H4 (cell line): ENCODE data around the gene ANKRD44. TPM values are rescaled to one million over a fixed set of nuclear protein-coding genes. Genes with fewer than 3 reads are reported as not detected.
A peak's percentile ranks its signal among the peaks of the same experiment; 100 is the strongest.

Experiments
- DNase-seq: peaks from one replicate; pipeline ENCODE4 v3.0.0-alpha.2; 2015; ENCODE audit warnings: low spot score
- total RNA-seq: library from RNA; depleted of rRNA; stranded (reverse); fragments of >200 nt; shearing (Covaris generic); gene quantifications from 2 replicates; pipeline ENCODE4 v1.2.3, GENCODE V29; 2014

ANKRD44 gene
- total RNA-seq, 1 experiment from 2014 or later, result 4.0 TPM

DNA sequence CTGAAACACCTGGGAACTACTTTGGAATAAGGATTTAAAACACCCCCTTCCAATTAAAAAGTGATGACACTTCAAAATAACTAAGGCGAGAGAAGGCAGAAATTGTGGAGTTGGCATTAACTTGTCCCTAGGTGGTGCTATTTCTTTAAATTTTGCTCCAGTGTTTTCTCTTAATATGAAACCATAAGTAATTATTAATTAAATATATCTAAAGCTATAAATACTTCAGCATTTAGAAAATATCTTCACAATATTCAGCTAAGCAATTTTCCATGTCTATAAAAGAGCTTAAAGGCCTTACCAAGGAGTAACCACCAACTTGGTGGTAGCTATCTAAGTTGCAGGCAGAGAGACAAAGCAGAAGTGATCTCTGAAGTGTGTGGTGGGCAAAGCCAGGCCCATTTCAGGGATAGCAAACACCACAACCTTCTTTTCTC, 197.3 kb downstream of the ANKRD44 start:
- no peak for DNase-seq

DNA sequence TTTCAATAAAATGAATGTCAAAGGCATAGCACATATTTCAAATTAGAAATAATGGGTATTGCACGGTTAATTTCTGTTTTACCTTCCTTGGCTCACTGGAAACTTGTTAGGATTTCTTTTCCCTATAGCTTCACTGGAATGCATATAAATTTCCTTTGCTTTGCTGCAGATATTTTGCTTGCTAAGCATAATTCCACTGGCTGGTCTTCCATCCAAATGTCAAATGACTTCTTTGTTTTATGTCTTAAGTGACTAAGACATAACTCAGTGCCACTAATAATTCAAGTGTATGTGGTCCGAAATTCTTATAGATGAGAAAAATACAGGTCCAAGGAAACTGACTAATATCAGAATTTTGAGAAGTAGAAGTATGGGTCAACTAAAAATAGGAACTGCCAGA, 201.3 kb downstream of the ANKRD44 start:
- no peak for DNase-seq

DNA sequence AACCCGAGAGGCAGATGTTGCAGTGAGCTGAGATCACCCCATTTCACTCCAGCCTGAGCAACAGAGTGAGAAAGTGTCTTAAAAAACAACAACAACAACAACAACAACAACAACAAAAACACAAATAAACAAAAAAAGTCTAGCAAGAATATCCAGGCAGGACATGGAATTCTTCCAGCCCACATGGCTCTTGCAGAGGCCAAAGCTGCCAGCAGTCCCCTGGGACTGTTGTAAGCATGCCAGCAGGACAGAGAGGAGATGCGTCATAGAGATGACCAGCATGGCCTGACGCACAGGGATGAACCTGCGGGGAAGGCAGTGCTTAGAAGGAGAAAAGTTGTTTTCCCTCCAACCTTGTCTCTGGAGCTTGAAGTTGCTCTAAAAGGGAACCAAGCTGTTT, 201.8 kb downstream of the ANKRD44 start:
- DNase-seq, result peak; percentile 48

DNA sequence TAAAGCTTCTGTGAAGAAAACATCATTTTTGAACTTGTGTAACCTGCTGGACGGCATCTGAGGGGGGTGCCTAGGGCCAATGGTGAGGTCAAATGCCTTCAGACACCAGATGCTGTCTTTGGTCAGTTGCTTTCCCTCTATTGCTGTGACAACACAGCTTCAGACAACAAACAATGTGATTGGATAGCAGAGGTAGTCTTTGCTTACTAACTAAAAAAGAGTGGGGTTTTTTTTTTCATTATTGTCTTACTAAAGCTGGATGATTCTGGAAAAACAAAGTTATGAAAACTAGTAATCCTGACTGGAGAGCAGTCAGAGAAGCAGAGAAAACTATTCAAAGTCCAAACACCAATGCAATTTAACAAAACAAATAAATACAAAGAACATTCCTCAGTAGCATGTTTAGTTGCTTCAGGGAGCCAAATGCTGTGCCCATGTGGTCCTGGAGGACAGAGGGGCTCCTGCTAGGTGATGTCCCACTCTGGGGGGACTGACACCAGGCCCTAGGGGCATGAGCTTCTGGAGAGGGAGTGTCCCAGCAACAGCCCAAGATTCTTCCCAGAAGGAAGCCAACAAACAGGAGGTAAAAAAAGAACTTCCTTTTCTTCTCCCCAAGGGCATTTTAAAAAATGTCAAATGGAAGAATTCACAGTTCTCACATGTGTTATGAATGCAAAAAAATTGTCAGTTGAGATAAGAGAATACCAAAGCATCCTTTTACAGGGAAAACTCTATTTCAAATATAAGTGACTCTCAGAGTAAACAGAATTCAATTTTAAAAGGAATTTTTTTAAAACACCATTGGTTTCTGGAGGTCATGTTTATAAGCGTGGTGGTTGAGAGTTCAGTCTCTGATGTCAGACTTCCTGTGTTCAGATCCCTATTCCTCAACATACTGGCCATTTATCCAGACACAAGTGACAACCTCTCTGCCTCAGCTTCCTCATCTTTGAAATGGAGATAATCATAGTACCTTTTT, 203.0 kb downstream of the ANKRD44 start:
- DNase-seq, result no peak

DNA sequence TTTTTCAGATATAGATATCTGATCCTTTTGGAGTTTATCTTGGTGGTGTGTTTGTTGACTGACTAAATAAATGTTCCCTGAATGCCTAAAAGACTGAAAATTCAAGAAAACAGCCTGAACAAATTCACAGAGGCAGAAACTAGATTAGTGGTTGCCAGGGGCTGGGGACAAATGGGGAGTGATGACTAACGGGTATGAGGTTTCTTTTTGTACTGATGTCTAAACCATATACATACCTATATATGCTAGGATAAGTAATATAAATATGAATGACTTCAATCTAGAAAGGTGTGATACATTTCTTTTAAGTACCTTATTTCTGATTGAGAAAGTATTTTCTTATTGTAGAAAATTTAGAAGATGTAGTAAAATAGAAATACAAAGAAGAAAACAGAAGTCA, 207.2 kb downstream of the ANKRD44 start:
- no peak for DNase-seq

DNA sequence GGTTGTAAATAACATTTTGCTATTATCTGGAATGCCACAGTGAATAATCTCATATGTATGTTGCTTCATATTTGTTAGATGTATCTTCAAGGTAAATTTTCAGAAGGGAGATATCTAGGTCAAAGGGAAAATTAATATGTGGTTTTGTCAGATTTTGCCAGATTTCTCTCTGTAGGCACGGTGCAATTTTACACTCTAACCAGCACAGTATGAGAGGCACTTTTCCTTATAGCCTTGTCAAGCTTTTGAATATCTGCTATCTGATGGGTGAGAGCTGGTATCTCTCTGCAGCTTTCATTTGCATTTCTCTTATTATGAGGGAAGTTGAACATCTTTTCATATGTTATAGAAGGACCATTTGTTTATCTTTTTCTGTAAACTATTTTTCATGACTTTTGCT, 208.3 kb downstream of the ANKRD44 start:
- DNase-seq, result no peak

DNA sequence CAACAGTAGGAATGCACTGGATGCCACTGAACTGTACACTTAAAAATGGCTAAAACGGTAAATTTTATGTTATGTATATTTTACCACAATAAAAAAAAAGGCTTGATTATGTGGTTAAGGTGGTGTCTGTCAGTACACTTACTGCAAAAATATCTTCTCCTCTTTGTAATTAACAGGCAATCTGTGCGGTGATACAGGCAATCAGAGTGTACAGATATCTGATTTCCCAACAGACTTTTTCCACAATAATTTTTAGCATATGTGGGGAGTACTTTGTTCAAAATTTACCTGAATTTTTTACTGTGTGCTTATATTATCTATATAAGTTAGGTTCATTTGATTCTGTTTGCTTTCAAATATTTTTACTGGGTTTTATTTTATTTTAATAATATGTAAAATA, 209.1 kb downstream of the ANKRD44 start:
- no peak for DNase-seq

DNA sequence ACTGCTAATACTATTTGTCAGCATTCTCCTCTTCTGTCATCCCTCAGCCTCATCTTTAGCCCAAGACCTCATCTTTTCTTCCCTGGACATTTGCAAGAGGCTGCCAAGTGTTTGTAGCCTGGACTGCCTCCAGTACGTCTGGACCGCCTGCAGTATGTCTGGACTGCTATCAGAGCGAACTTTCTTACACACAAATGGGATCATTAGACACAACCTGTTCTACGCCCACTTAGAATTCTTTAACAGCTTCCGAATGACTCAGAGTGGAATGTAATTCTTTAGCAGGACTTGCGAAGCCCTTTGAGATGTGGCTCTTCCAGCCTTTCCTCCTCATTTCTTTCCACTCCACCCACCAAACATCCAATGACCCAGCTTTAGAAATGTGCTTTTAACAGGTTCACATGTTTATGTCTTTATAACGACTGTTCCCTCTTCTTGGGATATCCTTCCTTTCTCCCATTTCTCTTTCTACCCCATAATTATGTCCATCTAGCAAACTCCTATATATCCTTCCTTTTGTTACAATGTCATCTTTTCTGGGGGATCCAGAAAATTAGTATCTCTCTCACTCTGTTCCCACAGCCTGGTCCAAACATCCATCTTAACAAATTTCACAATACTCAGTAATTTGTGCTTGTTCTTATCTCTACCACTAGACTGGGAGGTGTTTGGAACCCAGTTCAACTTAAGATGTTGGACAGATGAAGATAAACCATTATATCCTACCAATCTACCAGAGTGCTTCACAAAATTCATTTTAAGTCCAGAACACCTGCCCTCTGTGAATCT, 212.8 kb downstream of the ANKRD44 start:
- DNase-seq, result no peak

DNA sequence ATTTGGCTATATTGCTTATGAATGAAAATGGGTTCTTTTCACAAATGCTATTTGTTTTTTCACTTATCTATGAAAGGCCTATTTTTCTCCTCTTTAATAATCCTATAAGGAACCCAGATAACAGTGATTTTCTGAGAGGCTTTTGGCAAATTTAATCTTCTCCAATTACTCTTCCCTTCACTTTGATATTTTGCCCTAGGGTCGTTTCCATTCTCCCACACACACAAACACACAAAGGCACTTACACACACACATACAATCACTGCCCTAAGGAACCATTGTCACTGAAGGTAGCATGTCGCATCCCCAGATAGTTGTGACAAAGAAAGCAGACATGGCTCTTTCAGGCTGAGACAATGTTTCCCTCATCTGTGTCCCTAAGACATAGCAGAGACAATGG, 213.9 kb downstream of the ANKRD44 start:
- DNase-seq, result no peak

DNA sequence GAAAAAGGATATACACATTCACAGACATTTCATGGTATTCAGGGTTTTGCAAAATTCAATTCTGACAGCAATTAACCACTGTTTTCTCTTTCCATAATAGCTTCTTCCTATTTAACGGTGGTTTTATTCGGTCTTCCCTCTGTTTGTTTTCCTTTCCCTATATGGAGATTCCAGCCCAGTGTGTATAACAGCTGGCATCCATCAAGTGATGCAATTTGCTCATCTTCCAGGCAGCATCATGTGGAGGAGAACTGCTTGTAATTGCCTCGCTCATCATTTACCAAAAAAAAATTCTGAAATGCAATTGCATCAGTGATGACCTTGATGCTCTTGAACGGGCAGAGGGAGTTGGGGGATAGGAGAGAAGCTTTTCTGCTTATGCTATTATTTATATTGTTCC, 218.1 kb downstream of the ANKRD44 start:
- DNase-seq, result no peak

DNA sequence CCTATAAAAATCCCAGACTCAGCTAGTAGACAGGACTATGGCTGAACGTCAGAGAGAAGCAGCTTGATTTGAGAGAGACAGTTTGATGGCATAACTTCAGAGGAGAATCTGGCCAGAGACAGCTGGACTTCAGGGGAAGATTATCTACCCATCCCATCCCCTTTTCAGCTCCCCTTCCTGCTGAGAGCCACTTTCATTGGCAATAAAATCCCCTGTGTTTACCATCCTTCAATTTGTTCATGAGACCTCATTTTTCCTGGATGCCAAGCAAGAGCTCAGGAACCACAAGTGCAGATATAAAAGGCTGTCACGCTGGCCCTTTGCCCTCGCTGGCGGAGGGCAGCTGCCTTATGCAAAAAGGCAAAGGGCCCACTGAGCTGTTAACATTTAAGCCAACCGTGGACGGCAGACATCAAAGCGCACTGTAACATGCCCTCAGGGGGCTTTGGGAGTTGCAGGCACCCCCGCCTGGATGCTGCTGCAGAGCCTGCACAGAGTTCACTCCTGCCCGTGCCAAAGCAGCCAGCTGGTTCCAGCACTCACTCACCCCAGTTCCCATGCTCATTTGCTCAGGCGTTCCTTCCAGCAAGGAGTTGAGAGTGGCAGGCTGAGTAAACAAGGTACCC, 219.7 kb downstream of the ANKRD44 start:
- DNase-seq, result no peak

DNA sequence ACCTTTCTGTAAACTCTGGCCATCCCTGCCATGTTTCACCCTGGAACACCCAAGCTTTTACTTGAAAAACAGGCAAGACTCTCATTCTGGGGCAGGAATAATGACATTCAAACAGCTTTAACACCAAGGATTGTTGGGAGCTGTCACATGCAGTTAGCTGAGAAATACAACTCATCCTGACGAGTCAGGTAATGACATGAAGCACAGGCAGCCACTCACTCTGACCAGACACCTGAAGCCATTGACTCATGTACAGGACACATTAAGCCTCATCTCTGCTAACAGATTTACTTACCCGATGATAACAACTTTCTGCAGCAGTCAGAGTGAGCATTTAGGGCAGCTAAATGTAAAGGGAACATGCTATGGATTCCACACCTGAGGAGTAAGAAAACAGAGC, 220.9 kb downstream of the ANKRD44 start:
- no peak for DNase-seq

DNA sequence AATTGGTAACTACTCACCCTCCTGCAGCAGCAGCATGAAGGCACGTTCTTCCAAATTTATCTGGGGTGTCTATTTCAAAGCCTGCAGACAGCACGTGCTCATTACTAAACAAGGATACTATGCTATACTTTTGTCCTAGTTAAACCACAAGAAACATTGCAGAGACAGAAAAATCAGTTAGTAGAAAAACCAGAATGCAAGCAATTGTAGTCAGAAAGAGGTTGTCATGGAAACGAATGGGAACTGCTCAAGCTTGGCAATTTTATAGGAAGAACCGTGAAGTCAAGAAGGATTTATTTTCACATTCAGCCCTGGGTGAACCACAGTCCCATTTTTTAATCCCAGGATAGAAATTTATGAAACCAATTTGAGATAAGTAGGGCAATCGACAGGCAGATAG, 221.9 kb downstream of the ANKRD44 start:
- DNase-seq, result no peak

DNA sequence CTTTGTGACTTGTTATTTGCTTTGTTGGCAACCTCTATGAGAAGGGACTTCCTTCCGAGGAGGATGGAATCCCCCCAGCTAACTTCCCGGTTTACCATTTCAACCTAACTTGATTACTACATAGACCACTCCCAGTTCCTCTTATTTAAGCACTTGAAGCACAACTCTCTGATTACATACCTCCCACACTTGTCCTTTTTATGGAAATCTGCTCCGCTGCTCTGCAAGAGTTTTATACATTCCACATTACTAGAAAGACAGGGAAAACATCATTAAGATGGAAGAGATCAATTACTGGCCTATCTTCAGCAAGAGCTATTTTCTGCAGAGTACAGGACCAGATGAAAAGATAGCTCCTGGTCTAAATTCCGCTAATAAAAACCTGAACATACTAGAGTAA, 224.1 kb downstream of the ANKRD44 start:
- DNase-seq, result no peak

DNA sequence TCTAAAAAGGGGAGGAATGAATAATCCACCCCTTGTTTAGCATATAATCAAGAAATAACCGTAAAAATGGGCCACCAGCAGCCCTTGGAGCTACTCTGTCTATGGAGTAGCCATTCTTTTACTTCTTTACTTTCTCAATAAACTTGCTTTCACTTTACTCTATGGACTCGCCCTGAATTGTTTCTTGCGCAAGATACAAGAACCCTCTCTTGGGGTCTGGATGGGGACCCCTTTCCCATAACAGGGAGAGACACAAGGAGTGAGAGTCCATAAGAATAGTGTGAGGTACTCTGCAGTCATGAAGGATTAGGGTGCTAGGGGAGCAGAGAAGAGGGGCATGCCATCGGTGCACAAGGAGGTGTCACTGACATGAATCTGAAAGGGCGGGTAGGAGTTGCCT, 224.9 kb downstream of the ANKRD44 start:
- no peak for DNase-seq

DNA sequence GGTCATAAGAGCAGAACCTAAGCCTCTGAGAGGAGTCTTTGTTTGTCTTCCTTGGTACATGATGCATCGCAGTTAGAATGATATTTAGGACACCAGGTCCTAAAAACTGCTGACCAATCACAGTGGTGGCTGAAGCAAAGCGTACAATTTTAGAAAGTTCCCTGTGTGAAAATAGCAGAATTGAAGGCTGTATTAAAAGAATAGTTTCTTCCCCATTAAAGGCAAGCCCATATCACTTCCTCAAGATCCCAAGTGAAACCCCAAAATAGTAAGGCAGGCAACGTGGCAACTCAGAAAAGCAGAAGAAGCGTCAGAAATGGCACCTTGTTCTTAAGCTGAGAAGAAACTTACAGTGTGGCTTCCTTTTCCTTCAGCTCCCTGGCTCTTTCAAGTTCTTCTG, 229.3 kb downstream of the ANKRD44 start:
- DNase-seq, result no peak

DNA sequence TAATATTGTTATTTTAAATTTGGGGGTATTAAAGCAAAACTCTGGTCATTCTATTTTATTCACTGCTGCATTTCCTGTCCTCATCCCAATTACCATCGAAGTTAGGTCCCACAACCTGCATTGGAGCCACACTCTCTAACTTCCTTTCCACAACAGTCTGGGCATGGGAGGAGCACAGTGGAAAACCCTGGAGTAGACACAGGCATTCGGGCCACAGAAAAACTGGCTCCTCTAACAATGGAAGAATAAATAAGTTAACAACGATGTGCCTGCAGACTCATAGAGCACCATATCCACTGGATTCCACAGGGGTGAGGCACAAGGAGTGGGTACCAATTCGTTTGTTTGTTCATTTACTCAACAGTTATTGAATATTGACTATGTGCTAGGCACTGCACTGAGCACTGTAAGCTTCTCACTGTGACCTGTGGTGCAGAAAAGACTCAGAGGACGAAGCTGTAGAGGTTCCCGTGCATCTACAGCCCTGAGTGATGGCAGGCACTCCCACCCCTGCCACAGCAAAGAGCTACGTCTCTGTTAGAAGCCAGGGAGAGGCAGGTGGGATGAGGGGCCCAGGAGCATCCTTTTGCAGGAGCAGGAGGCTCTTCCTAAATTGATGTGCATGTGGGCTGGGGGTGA, 229.9 kb downstream of the ANKRD44 start:
- DNase-seq, result no peak

DNA sequence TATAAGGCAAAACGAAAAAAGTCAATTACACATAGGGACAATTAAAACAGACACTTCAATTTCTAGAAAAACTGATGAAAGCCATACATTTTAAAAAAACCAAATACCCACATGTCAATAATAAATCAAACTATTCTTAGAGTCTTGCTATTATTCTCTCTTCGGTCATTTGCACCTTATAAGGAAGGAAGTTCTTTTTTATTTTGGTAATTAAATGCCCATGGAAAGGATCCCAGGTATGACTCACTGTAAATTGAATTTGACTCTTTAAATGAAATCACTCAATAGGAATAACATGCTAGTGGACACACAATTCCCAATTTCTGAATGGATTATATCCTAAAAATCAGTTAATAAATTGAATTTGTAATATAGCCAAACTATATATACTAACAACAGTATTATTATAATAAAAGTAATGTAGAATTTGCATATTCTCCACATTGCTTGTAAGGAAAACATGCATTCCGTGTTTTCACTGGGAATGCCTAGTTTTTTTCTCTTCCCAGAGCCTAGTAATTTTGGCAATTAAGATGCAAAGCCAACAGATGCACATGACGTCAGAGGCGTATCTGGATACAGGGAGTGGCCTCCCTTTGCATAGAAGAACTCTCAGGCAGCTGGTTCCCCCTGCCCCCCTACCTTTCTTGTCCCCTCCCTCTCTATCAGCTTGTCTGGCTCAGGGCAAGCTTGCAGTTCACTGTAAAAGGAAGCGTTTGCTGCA, 230.6 kb downstream of the ANKRD44 start:
- DNase-seq, result no peak

DNA sequence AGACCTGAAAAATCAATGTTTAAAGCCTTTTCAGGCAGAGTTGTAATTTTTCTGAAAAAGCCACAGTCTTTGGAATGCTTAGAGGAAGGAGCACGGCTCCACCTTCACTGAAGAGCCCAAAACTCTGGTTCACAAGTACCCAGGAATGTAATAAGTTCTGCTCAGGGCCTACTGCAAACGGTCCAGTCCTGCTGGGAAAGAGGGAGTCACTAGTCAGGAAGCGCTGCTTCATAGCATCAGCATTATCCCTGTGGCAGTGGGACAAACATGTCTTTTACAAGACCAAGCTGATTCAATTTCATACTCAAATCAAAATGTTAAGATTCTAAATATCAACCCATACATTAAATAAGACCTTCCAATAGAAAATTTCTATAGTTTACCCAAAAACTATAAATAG, 231.2 kb downstream of the ANKRD44 start:
- no peak for DNase-seq

DNA sequence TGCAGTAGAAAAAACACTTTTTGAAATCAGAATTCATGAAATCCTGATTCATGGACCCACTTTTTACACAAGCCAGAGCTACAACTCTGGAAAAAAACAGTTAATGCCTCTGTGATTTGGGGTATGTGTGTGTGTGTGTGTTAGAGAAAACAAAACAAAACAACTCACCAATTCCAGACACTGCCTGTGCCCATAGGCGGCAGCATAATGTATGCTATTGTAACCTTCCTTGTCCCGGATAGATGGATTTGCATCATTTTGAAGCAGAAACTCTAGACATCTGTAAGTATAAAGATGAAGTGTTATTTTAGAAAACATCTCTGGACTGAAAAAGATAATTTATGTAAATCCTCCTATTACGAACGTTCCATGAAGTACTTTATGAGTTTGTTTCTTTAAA, 232.0 kb downstream of the ANKRD44 start:
- DNase-seq, result no peak

DNA sequence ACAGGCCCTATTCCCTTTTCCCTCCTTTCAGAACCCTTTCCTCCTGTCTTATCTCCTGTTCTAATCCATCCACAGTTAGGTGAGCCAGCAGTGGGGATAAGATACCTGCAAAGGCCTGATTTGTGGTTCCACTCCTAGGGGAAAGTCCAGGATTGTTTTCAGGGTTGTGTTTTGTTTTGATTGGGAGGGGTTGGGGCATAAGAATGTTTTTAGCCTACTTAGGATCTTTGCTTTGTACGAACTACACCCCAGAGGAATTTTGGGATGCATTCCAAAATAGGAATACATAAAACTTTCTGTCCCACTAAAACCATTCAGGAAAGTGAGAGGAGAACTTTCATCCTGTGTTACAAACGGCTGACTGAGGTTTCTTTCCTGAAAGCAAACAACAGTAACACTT, 233.2 kb downstream of the ANKRD44 start:
- no peak for DNase-seq
